GM21786 (cell line): ENCODE data around the gene TIMM21.
A peak's percentile ranks its signal among the peaks of the same experiment; 100 is the strongest.

Experiments
- ATAC-seq: cut with Tn5 transposase; IDR thresholded peaks from one replicate; pipeline ENCODE4 v1.9.1; 2021; ENCODE audit not compliant: unreplicated experiment

Gene TIMM21

DNA sequence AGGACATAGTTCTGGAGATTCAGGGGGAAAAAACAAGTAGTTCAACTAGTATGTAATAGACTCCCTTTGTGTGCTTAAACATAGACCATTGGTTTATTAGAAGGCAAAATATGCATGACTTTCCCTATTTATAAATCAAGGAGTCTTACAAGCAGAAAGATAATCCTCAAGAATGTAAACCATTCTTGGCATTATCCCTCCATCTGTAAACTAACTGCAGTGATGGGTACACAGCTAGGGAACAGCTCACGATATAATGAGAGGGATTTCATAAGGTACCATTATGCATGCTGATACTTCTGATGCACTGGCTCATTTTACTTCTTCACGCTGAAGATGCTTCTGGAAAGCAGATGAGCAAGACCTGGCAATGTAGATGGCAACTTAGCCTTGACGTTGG is 1.6 kb upstream of the TIMM21 start:
- no peak for ATAC-seq

DNA sequence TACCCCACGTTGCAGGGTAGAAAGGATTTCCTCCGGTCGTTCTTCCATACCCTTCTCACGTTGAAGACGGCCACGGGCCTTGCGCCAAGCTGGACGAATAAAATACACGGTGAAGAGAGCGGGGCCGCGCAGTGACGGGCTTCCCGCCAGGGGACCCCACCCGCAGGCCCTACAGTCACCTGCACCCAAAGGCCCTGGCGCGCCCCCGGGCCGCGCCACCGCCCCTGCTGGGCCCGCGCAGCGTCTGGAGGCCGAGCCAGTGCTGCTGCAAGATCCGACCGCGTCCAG is 888 bp upstream of the TIMM21 start:
- ATAC-seq = no peak

DNA sequence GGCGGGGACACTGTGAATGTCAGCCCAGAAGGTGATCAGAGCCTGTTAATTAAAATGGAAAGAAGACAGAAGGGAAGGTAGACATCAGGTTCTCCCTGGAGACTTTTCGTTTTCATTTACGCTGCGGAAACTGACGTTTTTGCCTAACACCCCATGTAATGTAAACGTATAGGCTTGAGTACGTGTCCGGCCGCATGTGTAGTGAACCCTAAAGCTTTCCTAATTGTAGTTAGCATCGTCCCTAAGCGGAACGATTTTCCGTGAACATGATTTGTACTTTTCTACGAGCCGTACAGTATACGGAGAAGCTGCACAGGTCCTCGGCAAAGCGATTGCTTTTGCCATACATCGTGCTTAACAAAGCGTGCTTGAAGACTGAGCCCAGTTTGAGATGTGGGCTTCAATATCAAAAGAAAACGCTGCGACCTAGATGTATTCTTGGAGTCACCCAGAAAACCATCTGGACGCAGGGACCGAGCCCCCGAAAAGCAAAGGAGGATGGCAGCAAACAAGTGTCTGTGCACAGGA is 284 bp downstream of the TIMM21 start:
- ATAC-seq = peak; percentile 2

DNA sequence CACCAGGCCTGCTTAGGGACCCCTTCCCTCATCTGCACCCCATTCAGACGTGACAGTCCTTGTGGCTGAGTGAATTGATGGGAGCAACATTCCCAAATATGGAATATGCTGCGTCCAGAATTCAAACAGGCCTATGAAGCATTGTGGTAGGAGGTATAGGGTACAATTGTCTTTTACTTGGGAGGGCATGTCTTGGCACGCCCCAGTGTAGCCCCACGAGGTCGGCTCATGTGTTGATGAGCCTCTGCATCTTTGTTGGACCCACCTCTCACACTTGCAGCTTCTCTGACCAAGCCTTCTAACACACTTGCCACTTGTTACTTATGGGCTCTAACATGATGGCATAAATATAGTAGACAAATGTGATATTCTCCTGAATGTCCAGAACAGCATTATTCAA is 1.6 kb downstream of the TIMM21 start:
- ATAC-seq = no peak

DNA sequence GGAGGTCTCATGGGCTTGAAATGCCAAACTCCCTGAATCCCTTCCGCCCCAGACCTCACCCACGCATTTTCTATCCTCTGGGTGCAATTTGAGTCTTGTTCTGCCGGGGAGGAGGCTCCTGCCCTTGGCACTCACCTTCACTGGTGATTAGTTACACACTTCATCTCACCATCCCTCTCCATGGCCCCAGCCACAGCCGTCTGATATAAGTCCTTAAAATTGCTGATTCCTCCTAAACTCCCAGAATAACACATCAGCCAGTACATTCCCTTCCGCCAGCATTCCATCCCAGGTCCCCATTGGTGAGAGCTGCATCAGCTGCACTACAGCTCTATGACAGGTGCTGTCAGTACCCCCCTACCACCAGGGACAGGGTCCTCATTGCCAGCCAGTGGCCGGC is 3.9 kb downstream of the TIMM21 start:
- no peak for ATAC-seq

DNA sequence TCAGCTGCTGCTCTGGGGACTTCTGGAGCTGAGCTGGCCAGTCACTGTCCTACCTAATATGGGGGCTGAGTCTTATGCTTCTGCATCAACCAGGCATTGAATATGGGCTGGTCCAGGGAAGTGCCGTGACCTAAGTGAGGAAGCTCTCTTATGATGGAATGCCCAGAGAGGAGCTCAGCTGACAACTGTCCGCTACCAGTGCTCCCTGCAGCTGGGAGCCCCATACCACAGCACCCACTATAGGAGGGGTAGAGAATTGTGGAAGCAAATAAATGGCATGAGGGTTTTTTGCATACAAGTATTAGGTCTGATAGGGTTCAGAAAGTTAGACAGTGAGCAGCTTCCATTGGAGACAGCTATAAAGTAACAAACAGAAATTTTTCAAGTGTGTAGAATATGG is 4.5 kb downstream of the TIMM21 start:
- no peak for ATAC-seq

DNA sequence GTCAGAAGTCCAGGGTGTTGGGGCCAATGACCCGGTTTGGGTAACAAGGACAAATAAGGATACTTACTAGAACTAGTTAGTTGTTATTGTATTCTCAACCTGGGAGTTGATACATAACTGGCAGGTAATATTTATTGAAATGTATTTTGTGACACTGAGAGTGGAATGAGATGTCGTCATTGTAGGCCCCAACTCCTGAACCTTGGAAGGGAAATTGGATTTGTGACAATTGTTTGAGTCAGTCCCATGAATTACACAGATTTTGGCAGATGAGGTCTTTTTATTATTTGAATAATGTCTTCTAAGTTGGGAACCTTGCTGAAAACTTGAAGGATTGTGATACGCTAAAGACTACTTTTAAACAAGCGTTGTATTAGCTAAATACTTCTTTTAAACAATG is 5.1 kb downstream of the TIMM21 start:
- no peak for ATAC-seq

DNA sequence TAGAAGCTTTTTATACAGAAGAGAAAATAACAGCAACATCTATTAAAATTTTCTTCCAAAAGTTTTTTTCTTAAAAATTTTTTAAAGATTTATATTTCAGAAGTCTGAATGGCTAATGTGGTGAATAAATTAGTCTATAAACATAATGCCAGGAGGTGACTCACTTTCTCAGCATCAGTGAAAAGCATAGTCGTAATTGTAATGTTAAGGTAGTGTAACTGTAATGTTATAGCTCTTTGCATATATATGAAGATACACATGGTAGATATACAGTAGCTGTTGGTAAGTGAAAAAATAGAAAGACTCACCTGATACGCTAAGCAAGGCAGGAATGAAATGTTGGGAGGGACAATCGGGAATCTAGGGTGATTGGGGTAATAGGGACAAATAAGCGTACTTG is 5.5 kb downstream of the TIMM21 start:
- ATAC-seq = no peak

DNA sequence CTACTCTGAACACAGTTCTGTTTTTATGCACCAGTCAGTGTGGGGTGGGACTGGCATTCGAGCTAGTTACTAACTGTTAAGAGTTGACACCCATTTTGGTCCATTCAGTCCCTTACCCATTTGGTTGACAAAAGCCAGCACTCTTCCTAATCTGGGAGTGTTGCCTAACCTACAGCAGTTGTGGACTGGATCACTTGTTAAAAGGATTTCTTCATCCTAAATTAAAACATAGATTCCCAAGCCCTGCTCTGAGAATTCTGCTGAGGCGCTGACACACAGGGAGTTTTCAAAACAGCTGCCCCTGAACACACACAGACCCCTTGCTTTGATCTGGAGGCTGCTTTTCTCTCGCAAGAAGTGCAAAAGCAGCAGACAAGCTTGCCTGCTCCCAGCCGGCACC is 6.4 kb downstream of the TIMM21 start:
- ATAC-seq = no peak

DNA sequence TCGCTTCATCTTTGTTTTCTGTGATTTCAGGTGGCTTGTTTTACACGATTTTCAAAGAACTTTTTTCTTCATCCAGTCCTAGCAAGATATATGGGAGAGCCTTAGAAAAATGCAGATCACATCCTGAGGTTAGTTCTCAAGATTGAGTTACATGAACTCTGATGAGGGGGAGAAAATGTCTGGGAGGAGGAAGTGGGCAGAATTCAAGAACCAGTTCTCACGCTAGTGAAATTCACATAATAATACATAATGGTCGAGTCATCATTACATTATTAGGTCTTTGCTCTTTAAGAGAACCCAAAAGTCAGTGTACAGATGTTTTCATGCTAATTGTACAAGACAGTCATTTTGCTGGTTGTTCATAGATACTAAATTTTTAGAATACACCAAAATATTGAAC is 7.0 kb downstream of the TIMM21 start:
- no peak for ATAC-seq

DNA sequence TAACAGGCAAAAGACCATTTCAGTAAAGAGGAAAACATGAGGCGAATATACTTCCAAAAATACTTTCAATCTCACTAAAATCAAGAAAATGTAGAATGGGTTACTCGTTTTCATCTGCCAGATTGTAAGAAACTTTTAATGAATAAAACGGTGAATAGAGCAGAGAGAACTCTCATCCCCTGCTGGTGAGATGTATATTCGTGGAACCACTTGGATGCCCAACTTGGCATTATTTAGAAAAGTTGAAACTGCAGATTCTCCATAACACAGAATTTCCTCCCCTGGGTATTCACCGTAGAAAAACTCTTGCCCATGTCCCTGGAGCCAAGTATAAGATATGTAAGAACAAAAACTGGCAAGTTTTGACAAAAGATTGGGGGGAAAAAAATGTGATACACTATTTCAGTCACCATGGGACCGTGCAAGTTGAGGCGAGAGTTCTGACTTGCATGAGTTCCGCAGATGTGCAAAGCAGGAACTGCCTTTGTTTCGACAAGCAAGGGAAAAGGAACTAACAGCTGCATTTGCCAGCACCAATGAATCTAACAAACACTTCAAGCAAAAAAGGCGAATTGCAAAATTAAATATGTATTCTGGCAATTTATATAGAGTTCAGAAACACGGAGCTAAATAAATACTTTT is 14.8 kb downstream of the TIMM21 start:
- ATAC-seq = no peak

DNA sequence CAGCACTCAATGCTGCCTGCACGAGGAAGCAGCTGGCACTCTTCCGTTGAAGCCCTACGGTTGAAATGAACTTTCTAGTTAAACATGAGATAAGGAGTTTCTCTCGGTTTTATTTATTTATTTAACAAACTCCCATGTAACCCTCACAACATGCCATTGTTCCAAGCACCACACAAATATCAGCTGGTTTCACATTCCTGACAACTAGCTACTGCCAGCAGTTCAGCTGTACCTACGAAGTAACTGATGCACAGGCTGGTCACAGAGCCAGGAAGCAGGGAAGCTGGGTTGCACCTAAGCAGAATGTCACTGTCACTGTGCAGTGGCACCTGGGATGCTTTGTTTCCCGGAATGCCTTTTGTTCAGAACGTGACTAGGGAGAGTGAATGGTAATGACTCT is 18.1 kb downstream of the TIMM21 start:
- ATAC-seq = no peak

DNA sequence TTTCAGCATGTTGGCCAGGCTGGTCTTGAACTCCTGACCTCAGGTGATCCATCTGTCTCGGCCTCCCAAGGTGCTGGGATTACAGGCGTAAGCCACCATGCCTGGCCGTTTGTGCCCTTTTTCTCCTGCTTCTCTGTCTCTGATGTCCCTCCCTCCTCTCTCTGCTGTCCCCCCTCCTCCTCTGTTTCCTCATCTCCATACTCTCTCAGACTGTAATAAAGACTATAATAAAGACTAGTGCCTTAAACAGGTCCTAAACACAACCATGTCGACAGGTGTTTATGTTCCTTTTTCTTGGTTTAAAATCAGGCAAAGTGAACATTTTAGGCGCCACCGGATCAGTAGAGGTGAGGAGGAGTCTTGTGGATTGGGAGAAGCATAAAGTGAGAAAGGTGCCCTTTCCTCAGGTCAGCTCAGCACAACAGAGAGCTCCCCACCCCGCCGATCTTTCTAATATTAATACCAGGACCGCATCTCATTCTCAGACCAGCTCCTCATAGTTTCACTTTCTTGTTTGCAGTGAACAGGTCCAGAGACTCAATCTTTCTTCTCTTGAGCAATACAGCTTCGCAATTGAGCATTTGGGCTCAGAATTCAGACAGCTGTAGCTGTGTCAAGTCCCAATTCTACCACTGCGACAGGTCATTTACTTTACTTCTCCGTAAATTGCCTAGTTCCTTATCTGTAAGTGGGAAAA is 23.7 kb downstream of the TIMM21 start:
- peak; percentile 91 for ATAC-seq

DNA sequence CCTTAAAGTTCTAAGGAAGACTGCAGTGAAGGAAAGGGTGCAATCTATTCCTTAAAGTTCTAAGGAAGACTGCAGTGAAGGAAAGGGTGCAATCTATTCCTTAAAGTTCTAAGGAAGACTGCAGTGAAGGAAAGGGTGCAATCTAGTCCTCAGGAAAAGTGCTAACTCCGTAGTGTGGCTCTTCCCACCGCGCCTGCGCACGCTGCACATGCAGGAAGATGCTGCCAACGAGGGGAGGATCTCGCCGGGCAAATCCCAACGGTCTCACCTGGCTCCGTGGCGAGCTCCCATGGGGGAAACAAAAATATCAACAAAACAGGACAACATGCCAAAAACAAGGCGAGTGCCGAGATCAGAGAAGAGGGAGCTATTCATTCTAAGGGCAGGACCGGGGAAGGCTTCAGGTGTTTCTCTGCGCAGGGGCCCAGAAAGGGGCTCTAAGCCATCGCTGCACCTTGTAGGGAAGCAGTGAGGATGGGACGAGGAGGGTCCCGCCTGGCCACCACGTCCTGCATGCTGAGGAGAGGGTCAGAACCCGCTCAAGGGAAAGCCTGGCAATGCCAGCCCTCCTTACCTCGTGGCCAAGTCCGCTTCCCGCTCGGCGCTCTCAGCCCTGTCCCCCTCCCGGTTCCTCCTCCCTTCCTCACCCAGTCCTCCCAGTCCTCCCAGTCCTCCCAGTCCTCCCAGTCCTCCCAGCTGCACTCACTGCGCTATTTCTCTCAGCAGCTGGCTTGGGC is 24.5 kb downstream of the TIMM21 start:
- no peak for ATAC-seq

DNA sequence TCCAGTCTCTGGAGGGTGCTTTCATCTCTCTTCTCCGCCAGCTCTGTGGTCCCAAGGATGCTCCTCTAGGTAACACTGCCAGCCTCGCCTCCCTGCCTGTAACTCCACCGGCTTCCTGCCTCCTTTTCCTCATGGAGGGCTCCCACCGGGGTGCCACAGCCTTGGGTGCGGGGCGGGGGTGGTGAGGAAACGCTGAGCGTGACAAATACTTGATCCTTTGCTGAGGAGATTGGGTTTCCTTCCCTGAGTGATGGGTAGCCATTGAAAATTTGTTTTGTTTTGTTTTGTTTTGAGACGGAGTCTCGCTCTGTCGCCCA is 25.1 kb downstream of the TIMM21 start:
- no peak for ATAC-seq

DNA sequence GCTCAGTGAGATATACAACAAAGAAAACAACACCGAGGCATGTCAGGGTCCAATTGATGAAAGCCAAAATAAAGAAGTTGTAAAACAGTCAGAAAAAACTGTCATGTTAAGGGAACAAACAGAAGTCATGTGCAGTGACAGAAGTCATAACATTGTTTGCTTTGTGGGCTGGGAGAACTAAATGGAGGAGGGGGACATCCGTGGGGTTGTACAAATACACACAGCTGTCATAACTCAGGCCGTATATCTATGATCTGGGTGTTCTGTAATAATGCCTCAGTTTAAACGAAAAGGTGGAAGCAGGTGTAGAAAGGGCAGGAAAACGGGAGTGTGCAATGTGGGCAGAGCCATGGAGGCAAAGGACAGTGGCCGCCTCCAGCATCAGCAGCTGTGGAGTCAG is 27.3 kb downstream of the TIMM21 start:
- no peak for ATAC-seq

DNA sequence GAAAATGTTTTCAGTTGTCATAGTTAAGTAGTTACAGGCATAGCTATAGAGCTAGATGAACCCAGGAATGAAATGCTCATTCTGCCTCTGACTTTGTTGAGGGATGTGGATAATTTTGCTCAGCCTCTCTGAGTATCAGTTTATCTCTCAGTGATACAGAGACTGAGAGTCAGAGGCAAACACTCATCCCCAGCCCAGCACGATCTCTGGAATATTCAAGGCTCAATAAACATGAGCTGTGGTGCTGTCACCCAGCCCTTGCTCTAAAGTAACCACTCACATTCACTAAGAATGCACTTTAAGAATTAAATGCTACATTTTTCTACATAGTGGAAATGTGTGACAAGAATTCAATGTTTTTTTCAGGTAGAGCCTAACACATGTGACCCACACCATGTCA is 30.6 kb downstream of the TIMM21 start:
- no peak for ATAC-seq

DNA sequence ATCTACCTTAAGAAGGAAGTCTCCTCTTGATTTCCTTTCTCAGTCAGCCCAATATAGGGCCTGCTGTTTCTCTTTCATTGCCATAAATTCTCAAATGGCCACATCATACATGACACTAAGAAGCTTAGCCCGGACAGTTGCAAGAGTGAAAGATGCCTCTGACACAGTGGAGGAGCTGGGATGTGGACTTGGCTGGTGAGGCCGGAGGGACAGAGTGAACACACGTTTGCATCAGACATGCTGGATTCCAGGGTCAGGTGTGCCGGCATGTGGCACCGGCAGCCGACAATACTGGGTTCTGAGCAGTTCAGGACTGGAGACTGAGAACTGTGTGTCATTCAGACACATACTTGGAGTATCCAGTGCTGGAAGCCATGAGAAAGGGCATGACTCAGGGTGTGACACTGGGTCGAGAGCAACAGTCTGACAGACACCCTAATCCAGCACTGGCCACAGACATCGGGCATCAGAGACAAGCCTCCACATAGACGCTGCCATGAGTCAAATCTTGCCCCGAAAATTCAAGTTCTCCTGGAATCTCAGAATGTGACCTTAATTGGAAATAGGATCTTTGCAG is 31.4 kb downstream of the TIMM21 start:
- ATAC-seq = no peak

DNA sequence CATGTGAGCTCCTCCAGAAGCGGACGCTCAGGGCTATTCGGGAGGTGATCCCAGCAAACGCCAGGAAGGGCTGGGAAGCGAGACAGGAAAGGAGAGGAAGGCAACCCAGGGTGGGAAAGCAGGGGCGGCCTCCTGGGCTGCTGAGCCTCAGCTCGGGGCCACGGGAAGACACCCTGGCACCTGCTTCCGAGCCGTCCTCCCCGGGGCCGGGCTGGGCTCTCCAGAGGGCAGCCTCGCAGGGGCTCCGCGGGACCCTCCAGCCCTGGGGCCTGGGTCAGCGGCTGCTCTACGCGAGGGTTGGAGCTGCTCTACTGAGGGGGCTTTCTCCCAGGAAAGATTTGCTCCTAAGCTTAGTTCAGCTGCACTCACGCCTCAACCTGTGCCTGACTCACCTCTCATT is 34.0 kb downstream of the TIMM21 start:
- no peak for ATAC-seq

DNA sequence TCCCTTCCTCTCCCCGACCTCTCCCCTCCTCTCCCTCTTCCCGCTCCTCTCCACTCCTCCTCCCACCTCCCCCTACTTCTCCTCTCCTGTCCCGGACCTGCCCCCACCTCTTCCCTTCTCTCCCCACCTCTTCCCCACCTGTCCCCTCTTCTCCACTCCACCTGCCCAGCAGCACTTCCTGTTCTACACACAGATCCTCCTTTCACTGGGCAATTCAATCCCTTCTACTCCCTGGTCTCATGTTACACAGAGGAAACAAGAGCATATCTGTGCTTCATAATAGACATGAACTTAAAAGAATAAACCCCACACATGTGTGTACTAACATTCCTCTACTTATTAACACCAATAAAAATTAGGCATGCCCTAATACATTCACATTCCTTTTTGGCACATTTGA is 34.8 kb downstream of the TIMM21 start:
- ATAC-seq = no peak

DNA sequence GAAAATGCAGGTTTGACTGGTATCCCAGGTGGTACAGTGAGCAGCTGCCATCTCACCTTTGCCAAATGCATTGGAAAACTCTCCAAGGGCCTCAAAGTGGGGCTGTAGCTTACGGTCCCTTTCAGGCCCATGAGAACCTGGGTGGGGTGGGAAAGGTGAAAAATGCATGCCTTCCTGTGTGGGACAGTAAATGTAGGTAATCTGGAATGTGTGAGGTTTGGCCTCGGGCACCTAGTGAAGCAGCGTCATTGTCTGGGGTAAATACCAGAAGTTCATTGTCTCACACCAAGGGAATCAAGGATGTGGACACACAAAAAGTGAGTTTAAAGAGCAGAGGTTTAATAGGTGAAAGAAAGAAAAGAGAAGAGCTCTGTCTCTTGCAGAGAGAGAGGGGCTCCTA is 36.6 kb downstream of the TIMM21 start:
- ATAC-seq = no peak

DNA sequence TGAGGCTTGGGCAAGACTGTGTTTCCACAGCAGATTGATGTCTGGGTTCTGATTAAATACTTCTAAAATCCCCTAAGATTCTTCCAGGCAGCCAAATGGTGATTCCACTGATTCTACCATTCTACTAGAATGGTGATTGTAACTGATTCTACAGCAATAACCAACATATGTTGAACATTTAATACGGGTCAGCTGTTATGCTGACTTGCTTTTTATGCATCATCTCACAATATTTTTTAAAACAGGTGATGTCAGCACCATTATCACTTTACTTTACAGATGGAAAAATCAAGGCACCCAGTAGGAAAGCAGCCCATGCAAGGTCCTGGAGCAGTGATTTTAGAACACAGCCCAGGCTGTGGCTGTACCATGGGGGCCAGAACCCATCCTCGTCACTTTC is 37.5 kb downstream of the TIMM21 start:
- ATAC-seq = no peak
